GM13976 (cell line): ENCODE results near the gene PRPF31.
A peak's percentile ranks its signal among the peaks of the same experiment; 100 is the strongest.

ENCODE experiments used
- DNase-seq: peaks from one replicate; pipeline ENCODE4 v3.0.0; 2012; ENCODE audit warnings: low spot score
- in situ Hi-C: fragments of 300-500 bp; cut with MboI; formaldehyde crosslinking; loops from one replicate; pipeline ENCODE4 v1.12.0; 2022; ENCODE audit warnings: low sequenced_read_pairs, mixed read lengths, inconsistent platforms; ENCODE audit not compliant: unreplicated experiment
- TF ChIP-seq, protein P1 (sequence below): IDR thresholded peaks from 2 replicates; pipeline ENCODE4 v1.5.1; 2012; ENCODE audit warnings: borderline replicate concordance, mild to moderate bottlenecking; ENCODE audit not compliant: insufficient read depth; ENCODE audit errors: extremely low read depth, missing control alignments, control extremely low read depth

PRPF31 gene

DNA sequence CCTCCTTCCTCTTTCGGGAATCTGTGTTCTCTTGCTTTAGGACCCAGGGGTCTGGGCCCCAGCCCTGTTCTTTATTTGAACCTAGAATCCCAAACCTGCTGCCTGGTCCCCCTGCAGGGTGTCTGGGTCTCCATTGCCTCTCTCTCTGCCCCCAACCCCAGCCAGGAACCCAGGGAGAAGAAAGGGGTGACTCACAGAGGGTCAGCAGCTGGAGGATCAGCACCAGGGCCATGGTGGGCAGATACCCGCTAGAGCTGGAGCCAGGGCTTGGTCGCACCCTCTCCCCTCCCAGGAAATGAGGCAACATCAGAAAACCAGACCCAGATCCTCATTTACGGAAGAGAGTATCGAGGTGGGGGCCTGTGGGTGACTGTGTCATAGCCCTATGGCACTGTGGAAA, 15.0 kb upstream of the PRPF31 start, which contains the start of gene OSCAR:
Gene OSCAR, minus strand, starts transcription at position 243 of the 400 bp plus-strand sequence. Its CDS starts 11 bp downstream, at position 232.
- in situ Hi-C loops, result no loop called here
- TF ChIP-seq, protein P1, sequence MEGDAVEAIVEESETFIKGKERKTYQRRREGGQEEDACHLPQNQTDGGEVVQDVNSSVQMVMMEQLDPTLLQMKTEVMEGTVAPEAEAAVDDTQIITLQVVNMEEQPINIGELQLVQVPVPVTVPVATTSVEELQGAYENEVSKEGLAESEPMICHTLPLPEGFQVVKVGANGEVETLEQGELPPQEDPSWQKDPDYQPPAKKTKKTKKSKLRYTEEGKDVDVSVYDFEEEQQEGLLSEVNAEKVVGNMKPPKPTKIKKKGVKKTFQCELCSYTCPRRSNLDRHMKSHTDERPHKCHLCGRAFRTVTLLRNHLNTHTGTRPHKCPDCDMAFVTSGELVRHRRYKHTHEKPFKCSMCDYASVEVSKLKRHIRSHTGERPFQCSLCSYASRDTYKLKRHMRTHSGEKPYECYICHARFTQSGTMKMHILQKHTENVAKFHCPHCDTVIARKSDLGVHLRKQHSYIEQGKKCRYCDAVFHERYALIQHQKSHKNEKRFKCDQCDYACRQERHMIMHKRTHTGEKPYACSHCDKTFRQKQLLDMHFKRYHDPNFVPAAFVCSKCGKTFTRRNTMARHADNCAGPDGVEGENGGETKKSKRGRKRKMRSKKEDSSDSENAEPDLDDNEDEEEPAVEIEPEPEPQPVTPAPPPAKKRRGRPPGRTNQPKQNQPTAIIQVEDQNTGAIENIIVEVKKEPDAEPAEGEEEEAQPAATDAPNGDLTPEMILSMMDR, result no peak
- no peak for DNase-seq

DNA sequence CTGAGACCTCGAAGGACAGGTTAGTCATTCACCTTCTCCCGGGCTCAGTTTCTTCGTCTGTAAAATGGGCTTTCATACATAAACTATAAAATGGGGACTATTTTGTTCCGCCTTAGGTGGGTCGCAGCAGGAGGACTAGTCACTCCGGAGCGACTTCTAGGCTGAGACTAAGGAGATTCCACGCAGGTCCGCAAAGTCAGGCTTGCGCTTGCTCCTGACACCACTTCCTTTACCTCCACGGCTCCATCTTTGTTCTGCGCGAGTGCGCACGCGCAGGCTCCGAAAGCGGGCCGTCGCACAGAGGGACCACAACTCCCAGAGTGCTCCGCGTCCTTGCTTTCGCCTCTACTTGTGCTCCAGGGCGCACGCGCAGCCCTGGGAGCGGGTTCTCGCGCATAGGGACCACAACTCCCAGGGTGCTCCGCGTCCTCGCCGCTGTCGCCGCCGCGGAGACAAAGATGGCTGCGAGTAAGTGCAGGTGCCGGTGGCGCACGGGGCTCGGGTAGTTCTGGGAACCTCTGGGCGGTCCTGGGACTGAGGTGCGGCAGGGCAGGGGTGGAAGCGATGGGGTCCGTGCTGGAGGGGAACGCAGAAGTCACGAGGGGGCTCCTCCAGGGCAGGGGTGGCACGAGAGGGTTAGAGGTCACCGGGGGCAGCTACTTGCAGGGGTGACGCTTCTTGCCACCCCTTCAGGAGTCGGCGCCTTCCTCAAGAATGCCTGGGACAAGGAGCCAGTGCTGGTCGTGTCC, 13.0 kb upstream of the PRPF31 start, which contains the start of gene NDUFA3:
Gene NDUFA3, plus strand, starts transcription at position 435 of the 749 bp plus-strand sequence. Its CDS starts 24 bp downstream, at position 459.
- TF ChIP-seq, protein P1, result no peak
- in situ Hi-C loops, result no loop called here
- peak; percentile 100 for DNase-seq

DNA sequence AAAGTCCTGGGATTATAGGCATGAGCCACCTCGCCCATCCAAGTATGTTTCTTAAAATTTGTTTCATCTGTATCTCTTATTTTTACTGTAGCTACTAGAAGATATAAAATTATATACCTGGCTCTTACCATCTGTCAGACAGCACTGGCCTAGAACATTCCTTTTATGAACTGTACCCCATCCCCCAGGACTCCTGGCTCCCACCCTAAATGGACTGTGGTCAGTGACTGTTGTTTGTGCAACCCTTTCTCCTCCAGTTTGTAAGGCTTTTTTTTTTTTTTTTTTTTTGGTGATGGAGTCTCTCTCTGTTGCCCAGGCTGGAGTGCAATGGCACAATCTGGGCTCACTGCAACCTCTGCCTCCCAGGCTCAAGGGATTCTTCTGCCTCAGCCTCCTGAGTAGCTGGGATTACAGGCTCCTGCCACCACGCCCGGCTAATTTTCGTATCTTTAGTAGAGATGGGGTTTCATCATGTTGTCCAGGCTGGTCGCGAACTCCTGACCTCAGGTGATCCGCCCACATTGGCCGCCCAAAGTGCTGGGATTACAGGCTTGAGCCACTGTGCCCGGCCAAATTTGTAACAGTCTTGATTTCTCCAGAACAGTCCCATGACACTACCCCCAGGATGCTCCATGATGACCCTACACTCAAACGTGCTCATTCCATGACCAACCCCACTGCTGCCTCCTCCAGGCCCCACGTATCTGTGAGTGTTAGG, 10.4 kb upstream of the PRPF31 start:
- no peak for DNase-seq
- in situ Hi-C loops, result no loop called here
- TF ChIP-seq, protein P1, result no peak

DNA sequence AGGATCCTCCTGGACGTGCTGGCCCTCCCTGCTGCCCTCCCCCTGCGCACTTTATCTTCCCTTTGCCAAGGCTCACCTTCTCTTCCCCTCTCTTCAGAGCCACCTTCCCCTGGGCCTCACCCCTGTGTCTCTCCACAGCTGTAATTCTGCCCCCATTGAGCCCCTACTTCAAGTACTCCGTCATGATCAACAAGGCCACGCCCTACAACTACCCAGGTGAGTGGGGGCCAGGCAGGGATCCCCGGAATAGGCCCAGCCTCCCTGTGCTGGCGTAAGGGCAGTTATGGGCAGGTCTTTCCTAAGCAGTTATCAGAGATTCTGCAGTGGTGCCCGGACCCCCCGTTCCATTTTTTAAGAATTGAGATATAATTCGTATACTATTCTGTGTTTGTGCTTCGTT, 9.8 kb upstream of the PRPF31 start:
- in situ Hi-C loops, result no loop called here
- DNase-seq, result no peak
- TF ChIP-seq, protein P1, result no peak

DNA sequence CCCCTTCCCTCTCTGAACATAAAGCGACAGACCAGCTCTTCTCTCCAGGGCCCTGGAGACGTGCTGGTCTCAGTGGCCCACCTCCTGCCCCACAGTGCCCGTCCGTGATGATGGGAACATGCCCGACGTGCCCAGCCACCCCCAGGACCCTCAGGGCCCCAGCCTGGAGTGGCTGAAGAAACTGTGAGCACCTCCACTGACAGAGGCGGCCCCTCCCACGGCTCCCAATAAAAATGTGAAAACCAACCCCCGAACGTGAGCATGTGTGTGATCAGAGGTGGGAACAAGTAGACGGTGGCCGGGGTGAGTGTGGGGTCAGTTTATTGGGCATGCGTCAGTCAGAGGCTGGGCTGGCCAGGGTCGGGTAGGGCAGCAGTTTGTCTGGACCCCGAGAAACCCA, 8.8 kb upstream of the PRPF31 start:
- no peak for DNase-seq
- TF ChIP-seq, protein P1, result no peak
- in situ Hi-C loops, result no loop called here

DNA sequence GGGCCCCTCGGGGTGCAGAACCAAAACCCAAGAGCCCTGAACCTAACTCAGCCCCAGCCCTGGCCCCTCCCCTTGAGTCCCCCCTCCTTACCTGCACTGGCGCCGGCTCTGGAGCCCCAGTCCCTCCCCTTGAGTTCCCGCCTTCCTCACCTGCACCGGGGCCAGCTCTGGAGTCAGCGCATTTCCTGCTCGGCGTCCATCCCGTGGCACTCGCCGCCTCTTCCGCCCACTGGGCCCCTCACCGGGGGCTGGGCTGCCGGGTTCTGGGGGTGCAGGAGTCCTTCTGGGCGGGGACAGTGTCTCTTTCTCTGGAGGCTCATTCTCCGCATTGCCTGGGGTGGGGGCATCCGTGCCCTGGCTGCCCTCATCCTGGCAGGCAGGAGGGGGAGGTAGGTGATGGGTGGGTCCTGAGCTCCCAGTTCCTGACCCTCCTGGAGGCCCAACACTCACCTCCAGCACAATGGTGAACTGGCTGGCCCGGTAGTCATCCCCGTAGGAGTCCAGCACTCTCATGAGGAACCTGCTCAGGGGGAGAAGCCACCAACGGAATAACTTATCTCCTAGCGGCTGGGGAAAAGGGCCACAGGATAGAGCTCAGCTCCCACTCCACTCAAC, 7.6 kb upstream of the PRPF31 start:
- no peak for DNase-seq
- in situ Hi-C loops, result no loop called here
- TF ChIP-seq, protein P1, result no peak
